DMS114 treated with DMSO at 0.1 percent for 48 hours (cell line): ENCODE results near the gene TRIM46.
"Not testable (repeated sequence)": the region's sequence is repeated elsewhere in the genome, so short reads cannot be mapped to it uniquely, and the experiment has no call there.

Source experiments
- DNase-seq: peaks from one replicate; lab custom pipeline; 2025; ENCODE audit not compliant: unreplicated experiment; lab: John Stamatoyannopoulos, UW

TRIM46 gene

DNA sequence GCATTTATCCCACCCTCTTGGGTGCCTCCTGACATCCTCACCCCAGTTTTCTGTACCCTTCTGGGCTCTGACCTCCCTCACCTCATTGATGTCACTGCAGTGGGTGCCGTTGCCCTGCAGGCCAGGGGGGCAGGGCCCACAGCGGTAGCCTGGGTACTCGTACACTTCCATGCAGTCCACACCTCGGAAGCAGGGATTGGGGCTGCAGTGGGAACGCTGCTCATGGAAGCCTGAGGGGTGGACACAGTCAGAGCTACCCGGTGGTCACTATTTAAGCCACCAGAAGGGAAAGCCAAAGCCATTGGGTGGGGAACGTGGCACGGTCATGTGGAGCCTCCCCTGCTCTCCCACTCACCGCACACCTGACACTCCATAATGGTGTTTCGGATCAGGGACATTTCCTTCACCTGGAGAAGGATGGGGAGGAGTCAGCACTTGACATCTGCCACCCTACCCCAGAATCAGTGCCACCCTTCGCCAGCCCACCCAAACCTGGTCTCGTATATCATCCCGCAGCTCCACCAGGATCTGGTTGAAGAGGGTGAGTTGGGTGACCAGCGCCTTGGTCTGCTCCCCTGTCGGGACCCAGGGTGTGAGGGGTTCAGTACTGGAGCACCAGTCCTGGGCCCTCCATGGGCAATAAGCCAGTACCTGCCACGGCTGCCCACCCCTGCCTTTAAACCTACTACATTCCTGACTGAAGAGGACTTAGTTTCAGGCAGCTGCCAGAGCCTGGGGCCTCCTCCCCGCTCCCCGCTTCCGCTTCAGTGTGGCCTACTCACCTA is 29.3 kb downstream of the TRIM46 start:
- DNase-seq: no peak

GRCh38 chr1:155205035-155205434 is 31.4 kb downstream of the TRIM46 start:
- no peak for DNase-seq

DNA sequence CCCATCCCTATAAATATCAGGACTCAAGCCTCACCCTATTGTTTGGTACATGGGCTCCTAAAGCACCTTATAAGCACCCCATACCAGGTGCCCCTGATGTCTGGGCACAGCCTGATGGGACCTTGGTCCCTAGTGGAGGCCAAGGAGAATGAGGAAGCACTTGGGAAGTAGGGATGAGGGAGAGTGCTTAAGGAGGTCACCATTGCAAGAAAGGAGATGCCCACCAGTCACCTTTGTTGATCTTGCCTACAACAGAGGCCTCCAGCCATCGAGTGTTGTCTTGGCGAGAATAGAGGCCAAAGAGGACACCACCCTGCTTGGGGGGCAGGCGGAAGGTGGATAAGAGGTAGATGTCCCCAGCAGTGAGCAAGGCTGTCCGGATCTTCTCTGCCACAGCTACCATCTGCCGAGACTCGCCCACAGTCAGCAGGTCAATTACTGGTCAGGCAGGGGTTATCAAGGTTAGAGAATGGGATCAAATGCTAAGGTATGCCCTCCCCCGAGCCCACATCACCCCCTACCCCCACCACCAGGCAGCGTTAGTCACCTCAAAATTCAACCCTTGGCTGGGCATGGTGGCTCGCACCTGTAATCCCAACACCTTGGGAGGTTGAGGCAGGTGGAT is 32.4 kb downstream of the TRIM46 start:
- no peak for DNase-seq

DNA sequence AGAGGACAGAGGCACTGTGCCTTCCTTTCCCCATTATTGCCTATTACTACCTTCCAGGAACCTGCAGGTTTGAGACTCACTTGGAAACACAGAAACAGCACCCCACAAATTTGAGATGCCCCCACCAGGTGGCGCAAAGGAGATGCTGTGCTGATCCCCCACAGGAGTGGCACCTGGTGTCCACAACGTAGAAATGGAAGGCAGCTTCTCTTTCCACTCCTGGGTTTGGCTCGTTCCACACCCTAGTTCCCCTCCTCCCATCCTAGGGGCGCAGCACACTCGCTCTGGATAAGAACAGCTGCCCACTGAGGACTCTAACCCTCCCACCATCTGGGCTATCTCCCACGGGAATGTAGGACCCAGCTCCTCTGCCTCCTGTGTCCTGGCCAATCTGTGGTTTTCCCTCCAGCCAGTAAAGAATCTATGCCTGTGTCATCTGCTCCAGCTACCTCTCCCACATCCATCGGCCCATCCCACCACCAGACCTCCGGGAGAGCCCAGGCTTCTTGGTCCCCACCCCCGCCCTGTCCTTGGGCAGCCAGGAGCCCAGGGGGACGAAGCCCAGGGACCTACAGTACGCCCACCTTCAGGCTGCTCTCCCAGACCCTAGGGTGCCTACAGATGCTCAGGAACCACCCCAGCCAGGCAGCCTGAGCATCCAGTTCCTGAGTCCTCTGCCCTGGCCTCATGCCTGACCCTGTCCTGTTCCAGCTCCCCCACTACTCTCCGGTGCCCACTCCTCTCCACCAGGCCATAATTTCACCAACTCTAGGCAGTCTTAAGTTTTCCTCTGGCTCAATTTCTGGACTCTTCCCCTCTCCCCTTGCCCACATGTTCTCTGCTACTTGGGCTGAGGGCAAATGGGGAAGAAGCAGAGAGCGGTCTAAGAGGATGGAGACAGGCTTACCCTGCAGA is 33.5 kb downstream of the TRIM46 start:
- peak; percentile 84 for DNase-seq

- DNase-seq: peak; percentile 64
Measured at GRCh38 chr1:155207806-155208540, 34.3 kb downstream of the TRIM46 start, which contains the start of gene THBS3. TSS of gene THBS3 (minus strand) at chr1:155207897. CDS start at chr1:155207876, 21 bp downstream.

DNA sequence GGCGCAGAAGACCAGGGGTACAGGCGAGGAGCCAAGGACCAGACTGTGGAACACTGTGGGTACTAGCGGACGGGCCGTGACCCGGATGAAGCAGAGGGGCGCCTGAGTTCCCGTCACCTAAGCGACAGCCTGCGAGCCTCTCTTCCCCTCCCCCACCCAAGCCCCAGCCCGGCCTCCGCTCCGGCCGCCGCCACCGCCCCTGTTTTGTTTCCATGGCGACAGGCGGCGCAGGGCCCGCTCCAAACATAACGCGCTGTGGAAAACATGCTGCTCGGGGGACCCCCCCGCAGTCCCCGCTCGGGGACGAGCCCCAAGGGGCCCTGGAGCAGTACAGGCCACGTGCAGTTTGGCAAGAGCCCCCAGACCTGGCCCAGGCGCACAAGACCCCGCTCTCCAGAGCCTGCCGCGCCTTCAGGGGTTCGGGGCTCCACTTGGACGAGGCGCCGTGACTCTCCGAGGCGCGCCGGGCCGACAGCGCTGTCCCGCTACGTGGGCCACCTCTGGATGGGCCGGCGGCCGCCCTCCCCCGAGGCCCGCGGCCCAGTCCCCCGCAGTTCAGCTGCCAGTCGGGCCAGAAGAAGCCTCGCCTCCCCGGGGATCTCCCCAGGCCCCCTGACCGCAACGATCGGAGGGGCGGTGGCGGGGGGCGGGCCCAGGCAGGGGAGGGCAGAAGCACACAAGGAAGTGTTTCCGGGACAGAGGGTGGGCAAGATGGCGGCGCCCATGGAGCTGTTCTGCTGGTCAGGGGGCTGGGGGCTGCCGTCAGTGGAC is 35.1 kb downstream of the TRIM46 start, which contains the start of gene MTX1:
Gene MTX1, plus strand, starts transcription at position 155 of the 771 bp plus-strand sequence. Its CDS starts 110 bp downstream, at position 265.
- peak; percentile 80 for DNase-seq

GRCh38 chr1:155209312-155209721 is 35.7 kb downstream of the TRIM46 start:
- DNase-seq: no peak

- no peak for DNase-seq
Measured at GRCh38 chr1:155210314-155211104, 36.9 kb downstream of the TRIM46 start.

DNA sequence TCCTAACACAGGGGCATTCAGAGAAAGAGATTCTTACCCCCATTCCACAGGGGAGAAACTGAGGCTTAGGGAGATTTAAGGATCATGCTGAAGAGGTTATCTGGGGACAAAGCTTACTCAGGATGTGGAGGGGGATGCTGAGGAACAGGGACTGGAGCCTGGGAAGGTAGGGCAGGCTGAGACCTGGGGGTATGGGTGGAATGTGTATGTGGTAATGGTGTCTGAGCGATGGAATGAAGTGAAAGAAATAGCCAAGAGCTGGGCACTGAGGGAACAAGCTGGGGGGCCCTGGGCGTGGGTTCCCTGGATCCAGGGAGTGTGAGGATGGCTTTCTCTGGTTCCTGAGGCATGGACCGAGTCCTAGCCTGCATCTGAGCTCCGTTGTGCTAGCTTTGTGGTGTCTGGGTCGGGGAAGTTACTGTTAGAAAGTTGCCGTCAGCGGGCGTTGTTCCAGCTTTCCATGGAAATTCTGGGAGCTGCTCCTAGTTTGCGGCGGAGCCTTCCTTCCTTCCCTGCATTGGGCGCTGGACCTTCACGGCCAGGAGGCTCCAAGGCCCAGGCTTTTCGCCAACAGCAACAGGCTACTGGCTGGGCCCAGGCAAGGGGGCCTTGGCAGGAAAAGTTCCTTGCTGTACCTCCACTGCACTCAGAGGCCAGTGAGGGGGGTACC is 37.9 kb downstream of the TRIM46 start:
- not testable (repeated sequence) for DNase-seq

GRCh38 chr1:155212051-155212440 is 38.4 kb downstream of the TRIM46 start:
- DNase-seq: not testable (repeated sequence)

- DNase-seq: not testable (repeated sequence)
Measured at GRCh38 chr1:155214702-155215101, 41.1 kb downstream of the TRIM46 start.

DNA sequence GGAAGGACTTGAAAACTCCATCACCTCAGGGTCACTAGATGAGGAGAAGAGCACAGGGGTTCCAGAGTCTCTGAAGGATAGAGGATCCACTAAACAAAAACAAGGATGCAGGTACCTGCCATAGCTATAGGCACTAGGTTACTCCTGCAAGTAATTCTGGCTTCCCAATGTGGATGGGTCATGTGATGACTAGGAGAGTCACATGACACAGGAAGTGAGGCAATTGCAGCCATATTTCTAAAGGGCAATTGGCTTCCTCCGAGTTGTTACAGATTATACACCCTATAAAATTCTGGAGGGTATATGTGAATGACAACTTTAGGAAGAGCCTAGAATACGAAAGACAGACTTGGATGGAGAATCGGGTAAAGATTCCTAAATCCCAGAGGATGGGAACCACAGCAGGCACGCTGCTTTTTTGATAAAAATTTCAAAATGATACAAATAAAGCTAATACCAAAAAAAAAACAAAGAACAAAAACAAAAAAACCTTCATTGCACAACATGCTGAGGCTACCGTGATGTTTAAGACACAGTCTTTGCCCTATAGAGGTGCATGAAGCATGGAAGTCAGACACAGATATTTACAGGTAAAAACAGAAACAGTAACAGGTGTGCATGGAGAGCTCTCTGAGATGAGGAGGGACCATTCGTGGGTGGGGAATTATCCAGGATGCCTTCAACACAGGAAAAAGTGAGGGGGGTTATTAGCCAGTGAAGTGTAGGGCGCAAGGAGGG is 45.4 kb downstream of the TRIM46 start:
- DNase-seq: no peak

GRCh38 chr1:155219592-155220031 is 46.0 kb downstream of the TRIM46 start:
- DNase-seq: no peak

GRCh38 chr1:155220211-155220965 is 46.7 kb downstream of the TRIM46 start:
- DNase-seq: not testable (repeated sequence)

DNA sequence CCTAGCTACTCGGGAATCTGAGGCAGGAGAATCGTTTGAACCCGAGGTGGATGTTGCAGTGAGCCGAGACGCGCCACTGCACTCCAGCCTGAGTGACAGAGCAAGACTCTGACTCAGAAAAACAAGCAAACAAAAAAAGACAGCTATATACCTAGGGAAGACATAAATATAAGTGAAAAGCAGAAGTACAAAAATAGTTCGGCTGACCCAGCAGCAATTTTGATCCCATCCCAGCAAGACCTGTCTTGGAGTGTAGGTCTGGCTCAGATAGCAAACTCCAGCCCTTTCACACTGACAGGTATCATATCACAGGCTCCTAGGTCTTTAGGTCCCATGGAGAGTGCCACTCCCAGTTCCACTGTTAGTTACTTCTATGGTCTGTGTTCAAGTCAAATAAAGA is 49.4 kb downstream of the TRIM46 start:
- no peak for DNase-seq

DNA sequence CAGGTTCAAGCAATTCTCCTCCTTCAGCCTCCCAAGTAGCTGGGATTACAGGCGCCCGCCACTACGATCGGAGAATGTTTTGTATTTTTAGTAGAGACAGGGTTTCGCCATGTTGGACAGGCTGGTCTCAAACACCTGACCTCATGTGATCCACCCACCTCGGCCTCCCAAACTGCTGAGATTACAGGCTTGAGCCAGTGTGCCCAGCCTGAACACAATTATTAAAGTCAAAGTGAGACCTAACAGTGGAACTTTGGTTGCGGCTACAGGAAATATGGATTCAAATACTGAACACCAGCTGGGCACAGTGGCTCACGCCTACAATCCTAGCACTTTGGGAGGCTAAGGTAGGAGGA is 51.7 kb downstream of the TRIM46 start:
- not testable (repeated sequence) for DNase-seq
